GM12864 (cell line): ENCODE data around the gene EIF4EBP3.

Experiments
- DNase-seq: peaks from one replicate; pipeline ENCODE4 v3.0.0-alpha.2; 2011; ENCODE audit warnings: low read depth
- H3K4me3 ChIP-seq: 2 replicates; pipeline ENCODE4 v1.5.1; 2011; ENCODE audit warnings: mild to moderate bottlenecking, low read depth, low read length, control low read depth
- CTCF ChIP-seq: IDR thresholded peaks from 2 replicates; pipeline ENCODE4 v1.5.1; 2011; ENCODE audit warnings: low read depth, mild to moderate bottlenecking, moderate library complexity, low read length, control low read depth, inconsistent platforms; ENCODE audit errors: missing control alignments

Gene EIF4EBP3

GRCh38 chr5:140561753-140562523, 14.5 kb downstream of the EIF4EBP3 start:
- no peak for DNase-seq
- no peak overlapping the region for H3K4me3 ChIP-seq
- no peak for TF ChIP-seq CTCF

- peak overlapping the region; percentile 80 for H3K4me3 ChIP-seq
- no peak for DNase-seq
- no peak for TF ChIP-seq CTCF
Observed at GRCh38 chr5:140563596-140563995, 16.1 kb downstream of the EIF4EBP3 start.

GRCh38 chr5:140564196-140565023, 16.9 kb downstream of the EIF4EBP3 start, which contains the start of the genes APBB3 and SLC35A4:
Gene APBB3 (minus strand): TSS chr5:140564598. CDS start chr5:140564245, 353 bp downstream.
Gene SLC35A4 (plus strand): TSS chr5:140564828. CDS start chr5:140567170, 2,342 bp downstream.
- peak; percentile 97 for DNase-seq
- TF ChIP-seq CTCF: no peak
- peak within 1 kb of the TSS; percentile 80 for H3K4me3 ChIP-seq

- H3K4me3 ChIP-seq: peak overlapping the region; percentile 80
- DNase-seq: no peak
- no peak for TF ChIP-seq CTCF
Observed at GRCh38 chr5:140565024-140565779, 17.7 kb downstream of the EIF4EBP3 start.

GRCh38 chr5:140565780-140566095, 18.3 kb downstream of the EIF4EBP3 start:
- no peak for TF ChIP-seq CTCF
- DNase-seq: no peak
- peak overlapping the region; percentile 80 for H3K4me3 ChIP-seq

- no peak for TF ChIP-seq CTCF
- H3K4me3 ChIP-seq: no peak overlapping the region
- DNase-seq: no peak
Observed at GRCh38 chr5:140566665-140567064, 19.2 kb downstream of the EIF4EBP3 start.
